ENCODE results near the gene ARL14. TPM values are rescaled to one million over a fixed set of nuclear protein-coding genes. Genes with fewer than 3 reads are reported as not detected.

The ARL14 gene
- polyA plus RNA-seq, 1 donor from 2014 or later: not detected

GRCh38 chr3:160644491-160644890 lies 32.5 kb upstream of the ARL14 start:
- no peak overlapping the region for H2AFZ ChIP-seq (ENCODE audit: low read depth, low read length)
- no peaks in the 10 kb centered on the region for H3K9me2 ChIP-seq (ENCODE audit: insufficient read depth, low read length)
- H3K79me2 ChIP-seq (replicated peaks; ENCODE audit: insufficient read depth, low read length): no peaks in the 10 kb centered on the region
- no peaks in the 10 kb centered on the region for H3K36me3 ChIP-seq (ENCODE audit: insufficient read depth, low read length)
- H3K9ac ChIP-seq (ENCODE audit: low read length): no peak overlapping the region
- no peaks in the 10 kb centered on the region for H3K9me3 ChIP-seq (ENCODE audit: low read length)
- no peaks in the 10 kb centered on the region for H3K27me3 ChIP-seq (ENCODE audit: insufficient read depth, low read depth, low read length)
- no peak overlapping the region for H3K27ac ChIP-seq (ENCODE audit: low read length)
- H3K4me2 ChIP-seq (ENCODE audit: low read length): no peak overlapping the region
- H3K4me3 ChIP-seq (ENCODE audit: low read length): no peak overlapping the region
- no peaks in the 10 kb centered on the region for H4K20me1 ChIP-seq (ENCODE audit: insufficient read depth)
- no peaks in the 10 kb centered on the region for H3F3A ChIP-seq (ENCODE audit: insufficient read depth, low read length, poor library complexity, severe bottlenecking)
- no peak for TF ChIP-seq TAF1 (IDR thresholded peaks at IDR 0.05; ENCODE audit: low read depth)
- no peak for TF ChIP-seq CTCF (IDR thresholded peaks at IDR 0.05; ENCODE audit: poor library complexity, severe bottlenecking)
- no peak for TF ChIP-seq SMC3 (conservative IDR thresholded peaks at IDR 0.05; ENCODE audit: poor library complexity)
- TF ChIP-seq RAD21 (conservative IDR thresholded peaks at IDR 0.05): no peak
- no peak for TF ChIP-seq EZH2 (IDR thresholded peaks at IDR 0.05; ENCODE audit: borderline replicate concordance, insufficient read depth, low read length, poor library complexity, severe bottlenecking)
- no peak for TF ChIP-seq POLR2AphosphoS5 (IDR thresholded peaks at IDR 0.05)
- TF ChIP-seq MXI1 (conservative IDR thresholded peaks at IDR 0.05; ENCODE audit: poor library complexity, severe bottlenecking): no peak

GRCh38 chr3:160648701-160649100 lies 28.3 kb upstream of the ARL14 start:
- Histone ChIP-seq H3K9ac (ENCODE audit: low read length) (no peak overlapping the region), H3K9me3 (ENCODE audit: low read length) (no peaks in the 10 kb centered on the region), H3K4me2 (ENCODE audit: low read length) (no peak overlapping the region), H3K36me3 (ENCODE audit: insufficient read depth, low read length) (no peaks in the 10 kb centered on the region), H3K27me3 (ENCODE audit: insufficient read depth, low read depth, low read length) (no peaks in the 10 kb centered on the region), H2AFZ (ENCODE audit: low read depth, low read length) (no peak overlapping the region), H3K79me2 (replicated peaks; ENCODE audit: insufficient read depth, low read length) (no peaks in the 10 kb centered on the region), H3K9me2 (ENCODE audit: insufficient read depth, low read length) (no peaks in the 10 kb centered on the region), H3K27ac (ENCODE audit: low read length) (no peak overlapping the region), H3F3A (ENCODE audit: insufficient read depth, low read length, poor library complexity, severe bottlenecking) (no peaks in the 10 kb centered on the region), H3K4me3 (ENCODE audit: low read length) (no peak overlapping the region), H4K20me1 (ENCODE audit: insufficient read depth) (no peaks in the 10 kb centered on the region)
- TF ChIP-seq CTCF (IDR thresholded peaks at IDR 0.05; ENCODE audit: poor library complexity, severe bottlenecking) (no peak), POLR2AphosphoS5 (IDR thresholded peaks at IDR 0.05) (no peak), EZH2 (IDR thresholded peaks at IDR 0.05; ENCODE audit: borderline replicate concordance, insufficient read depth, low read length, poor library complexity, severe bottlenecking) (no peak), TAF1 (IDR thresholded peaks at IDR 0.05; ENCODE audit: low read depth) (no peak), SMC3 (conservative IDR thresholded peaks at IDR 0.05; ENCODE audit: poor library complexity) (no peak), MXI1 (conservative IDR thresholded peaks at IDR 0.05; ENCODE audit: poor library complexity, severe bottlenecking) (no peak), RAD21 (conservative IDR thresholded peaks at IDR 0.05) (no peak), REST (IDR thresholded peaks at IDR 0.05; ENCODE audit: borderline replicate concordance) (no peak), EP300 (conservative IDR thresholded peaks at IDR 0.05; ENCODE audit: poor library complexity, severe bottlenecking) (no peak)

Data from neural cell (in vitro differentiated cells).